BE2C (cell line): ENCODE measurements around the gene DNAH10.
A peak's percentile ranks its signal among the peaks of the same experiment; 100 is the strongest.

Experiments used
- DNase-seq: peaks from one replicate; pipeline ENCODE4 v3.0.0-alpha.2; 2020
- H3K27me3 ChIP-seq: fragments of 250-450 bp; sonication (Bioruptor Pico); 2 replicates; pipeline ENCODE4 v1.5.1; 2020; ENCODE audit warnings: mild to moderate bottlenecking
- H3K36me3 ChIP-seq: fragments of 250-450 bp; sonication (Bioruptor Pico); 2 replicates; pipeline ENCODE4 v1.5.1; 2020; ENCODE audit warnings: mild to moderate bottlenecking
- H3K4me1 ChIP-seq: fragments of 250-450 bp; sonication (Bioruptor Pico); 2 replicates; pipeline ENCODE4 v1.5.1; 2020
- H3K4me3 ChIP-seq: 2 replicates; pipeline ENCODE4 v1.5.1; 2011; ENCODE audit warnings: low read depth, low read length
- H3K9me3 ChIP-seq: fragments of 250-450 bp; sonication (Bioruptor Pico); 2 replicates; pipeline ENCODE4 v1.5.1; 2020
- TF ChIP-seq, protein P1 (sequence below): IDR thresholded peaks from 2 replicates; pipeline ENCODE4 v1.5.1; 2012; ENCODE audit warnings: mild to moderate bottlenecking, low read depth, low read length

DNAH10 gene

DNA sequence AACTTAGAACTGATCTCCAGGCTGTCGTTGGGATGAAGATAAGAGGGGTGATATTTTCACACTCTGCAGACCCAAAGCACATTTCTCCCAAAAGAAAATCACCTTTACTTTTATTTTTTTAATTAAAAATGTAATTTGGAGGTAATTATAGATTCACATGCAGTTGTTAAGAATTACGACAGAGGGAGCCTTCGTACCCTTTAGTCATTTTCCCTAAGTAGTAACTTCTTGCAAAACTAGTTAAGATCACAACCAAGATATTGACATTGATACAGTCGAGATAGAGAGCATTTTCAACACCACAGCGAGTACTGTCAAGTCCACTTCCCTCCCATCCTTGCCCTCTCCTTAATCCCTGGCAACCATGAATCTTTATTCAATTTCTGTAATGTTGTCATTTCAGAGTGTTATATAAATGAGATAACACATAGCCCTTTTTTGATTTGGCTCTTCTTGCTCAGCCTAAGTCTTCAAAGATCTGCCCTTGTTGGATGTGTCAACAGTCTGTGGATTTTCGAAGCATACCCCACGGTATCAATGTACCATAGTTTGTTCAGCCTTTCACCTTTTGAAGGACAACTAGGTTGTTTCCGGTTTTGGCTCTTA, 39.6 kb downstream of the DNAH10 start:
- no peak for DNase-seq
- H3K36me3 ChIP-seq, result no peaks in the 10 kb centered on the region
- no peaks in the 10 kb centered on the region for H3K9me3 ChIP-seq
- TF ChIP-seq, protein P1, sequence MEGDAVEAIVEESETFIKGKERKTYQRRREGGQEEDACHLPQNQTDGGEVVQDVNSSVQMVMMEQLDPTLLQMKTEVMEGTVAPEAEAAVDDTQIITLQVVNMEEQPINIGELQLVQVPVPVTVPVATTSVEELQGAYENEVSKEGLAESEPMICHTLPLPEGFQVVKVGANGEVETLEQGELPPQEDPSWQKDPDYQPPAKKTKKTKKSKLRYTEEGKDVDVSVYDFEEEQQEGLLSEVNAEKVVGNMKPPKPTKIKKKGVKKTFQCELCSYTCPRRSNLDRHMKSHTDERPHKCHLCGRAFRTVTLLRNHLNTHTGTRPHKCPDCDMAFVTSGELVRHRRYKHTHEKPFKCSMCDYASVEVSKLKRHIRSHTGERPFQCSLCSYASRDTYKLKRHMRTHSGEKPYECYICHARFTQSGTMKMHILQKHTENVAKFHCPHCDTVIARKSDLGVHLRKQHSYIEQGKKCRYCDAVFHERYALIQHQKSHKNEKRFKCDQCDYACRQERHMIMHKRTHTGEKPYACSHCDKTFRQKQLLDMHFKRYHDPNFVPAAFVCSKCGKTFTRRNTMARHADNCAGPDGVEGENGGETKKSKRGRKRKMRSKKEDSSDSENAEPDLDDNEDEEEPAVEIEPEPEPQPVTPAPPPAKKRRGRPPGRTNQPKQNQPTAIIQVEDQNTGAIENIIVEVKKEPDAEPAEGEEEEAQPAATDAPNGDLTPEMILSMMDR, result peak; percentile 50
- H3K27me3 ChIP-seq, result no peaks in the 10 kb centered on the region
- H3K4me1 ChIP-seq, result no peaks in the 10 kb centered on the region; the same call in 1 of the 2 replicates
- no peak overlapping the region for H3K4me3 ChIP-seq

DNA sequence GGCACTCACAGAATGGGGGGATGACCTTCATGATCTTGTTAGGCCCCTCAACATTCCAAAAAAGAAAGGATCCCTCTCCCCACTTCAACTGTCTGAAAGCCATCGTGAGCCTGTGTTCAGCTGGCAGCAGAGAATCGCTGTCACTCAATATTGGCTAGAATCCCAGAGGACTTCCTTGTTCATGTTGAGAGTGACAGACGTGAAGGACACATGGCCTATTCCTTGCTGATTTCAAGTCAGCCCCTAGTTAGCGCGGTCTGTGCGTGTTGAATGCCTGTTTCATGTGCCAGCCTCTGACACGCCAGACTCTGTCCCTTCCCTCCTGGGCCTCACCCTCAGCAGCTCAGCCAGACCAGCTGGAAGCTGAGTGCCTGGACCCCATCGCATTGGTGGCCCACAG, 43.1 kb downstream of the DNAH10 start:
- Histone ChIP-seq H3K27me3 (no peaks in the 10 kb centered on the region), H3K4me1 (no peaks in the 10 kb centered on the region; the same call in none of the 2 replicates), H3K9me3 (no peaks in the 10 kb centered on the region), H3K36me3 (no peaks in the 10 kb centered on the region), H3K4me3 (no peak overlapping the region)
- DNase-seq, result peak; percentile 19
- TF ChIP-seq, protein P1, result no peak

DNA sequence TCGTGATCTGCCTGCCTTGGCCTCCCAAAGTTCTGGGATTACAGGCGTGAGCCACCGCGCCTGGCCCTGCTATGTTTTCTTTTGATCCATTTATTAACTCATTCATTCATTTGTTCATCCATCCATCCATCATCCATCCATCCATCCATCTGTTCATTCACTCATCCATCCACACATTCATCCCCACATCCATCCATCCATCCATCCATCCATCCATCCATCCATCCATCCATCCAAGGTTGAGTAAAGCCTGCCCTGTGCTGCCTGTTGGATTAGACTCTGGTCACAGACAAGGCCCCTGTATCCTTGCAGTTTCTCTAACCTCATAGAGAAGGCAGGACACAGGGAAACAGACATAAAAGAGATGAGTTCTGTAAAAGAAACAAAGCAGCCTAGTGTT, 44.9 kb downstream of the DNAH10 start:
- no peak for DNase-seq
- TF ChIP-seq, protein P1, result no peak
- no peaks in the 10 kb centered on the region; the same call in none of the 2 replicates for H3K4me1 ChIP-seq
- no peaks in the 10 kb centered on the region for H3K27me3 ChIP-seq
- H3K36me3 ChIP-seq, result no peaks in the 10 kb centered on the region
- no peak overlapping the region for H3K4me3 ChIP-seq
- no peaks in the 10 kb centered on the region for H3K9me3 ChIP-seq

DNA sequence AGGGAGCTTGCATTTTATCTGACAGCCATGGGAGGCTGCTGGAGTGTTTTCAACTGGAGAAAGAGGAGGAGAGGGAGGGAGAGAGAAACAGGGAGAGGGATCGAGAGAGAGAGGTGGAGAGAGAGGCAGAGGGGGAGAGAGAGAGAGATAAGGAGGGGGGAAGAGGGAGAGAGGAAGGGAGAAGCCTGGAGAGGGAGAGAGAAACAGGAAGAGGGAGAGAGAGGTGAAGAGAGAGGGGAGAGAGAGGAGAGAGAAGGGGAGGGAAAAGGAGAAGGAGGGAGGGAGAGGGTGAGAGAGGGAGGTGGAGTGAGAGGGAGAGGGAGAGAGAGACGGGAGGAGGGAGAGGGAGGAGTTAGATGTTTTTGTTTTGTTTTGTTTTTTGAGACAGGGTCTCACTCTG, 45.6 kb downstream of the DNAH10 start:
- Histone ChIP-seq H3K4me3 (no peak overlapping the region), H3K4me1 (no peaks in the 10 kb centered on the region; the same call in none of the 2 replicates), H3K9me3 (no peaks in the 10 kb centered on the region), H3K36me3 (no peaks in the 10 kb centered on the region), H3K27me3 (no peaks in the 10 kb centered on the region)
- DNase-seq, result no peak
- TF ChIP-seq, protein P1, result no peak

DNA sequence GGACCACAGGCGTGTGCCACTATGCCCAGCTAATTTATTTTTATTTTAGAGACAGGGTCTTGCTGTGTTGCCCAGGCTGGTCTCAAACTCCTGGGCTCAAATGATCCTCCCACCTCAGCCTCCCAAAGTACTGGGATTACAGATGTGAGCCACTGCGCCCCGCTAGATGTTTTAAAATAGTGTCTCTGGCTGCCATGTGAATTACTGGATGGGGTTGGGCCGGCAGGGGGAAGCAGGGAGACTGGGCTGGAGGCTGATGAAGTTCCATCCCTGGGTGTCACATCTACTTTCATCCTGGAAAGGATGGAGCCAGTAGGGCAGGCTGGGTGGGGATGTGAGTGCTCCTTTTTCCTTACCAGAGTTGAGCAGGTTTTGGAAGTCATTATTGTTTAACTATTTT, 46.1 kb downstream of the DNAH10 start:
- no peaks in the 10 kb centered on the region; the same call in none of the 2 replicates for H3K4me1 ChIP-seq
- no peaks in the 10 kb centered on the region for H3K27me3 ChIP-seq
- TF ChIP-seq, protein P1, result peak; percentile 58
- no peaks in the 10 kb centered on the region for H3K36me3 ChIP-seq
- peak; percentile 43 for DNase-seq
- H3K4me3 ChIP-seq, result no peak overlapping the region
- H3K9me3 ChIP-seq, result no peaks in the 10 kb centered on the region

DNA sequence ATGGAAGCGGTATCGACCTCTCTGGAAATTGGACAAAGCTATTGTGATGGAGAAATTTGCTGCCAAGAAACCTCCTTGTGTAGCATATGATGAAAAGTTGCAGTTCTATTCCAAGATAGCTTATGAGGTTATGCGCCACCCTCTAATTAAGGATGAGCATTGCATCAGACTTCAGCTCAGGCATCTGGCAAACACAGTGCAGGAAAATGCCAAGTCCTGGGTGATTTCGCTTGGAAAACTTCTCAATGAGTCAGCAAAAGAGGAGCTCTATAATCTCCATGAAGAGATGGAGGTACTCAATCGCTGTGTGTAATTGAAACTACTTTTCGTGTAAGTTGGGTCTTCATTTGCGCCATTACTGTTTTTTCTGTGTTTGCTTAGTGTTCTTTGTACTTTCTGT, 51.2 kb downstream of the DNAH10 start:
- TF ChIP-seq, protein P1, result no peak
- no peak for DNase-seq
- H3K4me3 ChIP-seq, result no peak overlapping the region
- H3K27me3 ChIP-seq, result no peaks in the 10 kb centered on the region
- no peaks in the 10 kb centered on the region for H3K9me3 ChIP-seq
- no peaks in the 10 kb centered on the region for H3K36me3 ChIP-seq
- H3K4me1 ChIP-seq, result no peaks in the 10 kb centered on the region; the same call in 1 of the 2 replicates
